ENCODE results near the gene RNF126.

- TF ChIP-seq CTCF (IDR thresholded peaks at IDR 0.05) (no peak), POLR2A (IDR thresholded peaks at IDR 0.05) (no peak)
Measured at GRCh38 chr19:655691-656090, 7.3 kb downstream of the RNF126 start.
